Measurements from ENCODE around the gene SENP3. TPM values are rescaled to one million over a fixed set of nuclear protein-coding genes. Genes with fewer than 3 reads are reported as not detected.

SENP3 gene
- total and polyA plus RNA-seq, 2 donors (not counting 3 experiments of a cell fraction or from before 2014, with no cell fraction given) = 63.4 to 96.5 TPM

- POLR2A ChIA-PET = interaction anchor here (0.6 to 1.6 kb wide), 4 partner anchors 10 to 107 kb away, joined by 3 to 6 read pairs (median 4); partner anchors contain the start of genes SOX15 and TP53
- dilution Hi-C loops (cut with MboI; ENCODE audit: extremely low pct_ligation_motif_present, low sequenced_read_pairs) (no loop called here), intact Hi-C loops (cut with micrococcal nuclease) (no loop called here)
- Histone ChIP-seq H3K9me1 (replicated peaks; ENCODE audit: control insufficient read depth, extremely low read depth, insufficient read depth, low read length) (no peaks in the 10 kb centered on the region), H3K79me2 (ENCODE audit: control insufficient read depth, insufficient read depth, low read length) (peaks cover 43% of the 10 kb centered on the region), H3K27ac (ENCODE audit: insufficient read depth, low read depth, low read length) (peak overlapping the region; percentile 42), H3K9ac (replicated peaks; ENCODE audit: extremely low read depth, insufficient read depth, low read length) (no peak overlapping the region), H4K20me1 (replicated peaks; ENCODE audit: control insufficient read depth, extremely low read depth, insufficient read depth, low read length) (peaks cover 5% of the 10 kb centered on the region), H2AFZ (ENCODE audit: low read depth, low read length) (no peak overlapping the region), H3K36me3 (ENCODE audit: control insufficient read depth in 2 of 2, extremely low read depth in 1 of 2, insufficient read depth in 2 of 2, low read length in 2 of 2) (peaks cover 24 to 37% of the 10 kb centered on the region in 2 experiments), H3K27me3 (ENCODE audit: control insufficient read depth in 2 of 2, insufficient read depth in 2 of 2, low read length in 2 of 2) (no peaks in the 10 kb centered on the region), H3K9me3 (replicated peaks; ENCODE audit: control insufficient read depth, insufficient read depth, low read length) (no peaks in the 10 kb centered on the region), H3K4me2 (ENCODE audit: insufficient read depth, low read length) (no peak overlapping the region), H3K4me1 (ENCODE audit: control insufficient read depth, extremely low read depth, insufficient read depth, low read length) (peaks cover 60% of the 10 kb centered on the region), H3K4me3 (replicated peaks in 1 of 3; ENCODE audit: insufficient read depth in 1 of 3, low read depth in 1 of 3, low read length in 3 of 3) (no peak overlapping the region)
- CTCF ChIA-PET = interaction anchor here (0.6 to 4.8 kb wide), 6 partner anchors 10 to 564 kb away, joined by 3 to 48 read pairs (median 4); partner anchors contain the start of genes SOX15 and TP53
- FAIRE-seq (no peak), DNase-seq (ENCODE audit: low read depth, low spot score) (no peak)
- no TSS peak for BruUV-seq (replicated peaks)
- TF ChIP-seq POLR2AphosphoS5 (IDR thresholded peaks at IDR 0.05; ENCODE audit: insufficient read depth, low read depth, low read length) (peak; percentile 14), MYC (IDR thresholded peaks at IDR 0.05; ENCODE audit: low read depth, low read length) (no peak), EZH2 (IDR thresholded peaks at IDR 0.05; ENCODE audit: borderline replicate concordance, low read depth, low read length, severe bottlenecking) (no peak), MAX (IDR thresholded peaks at IDR 0.05; ENCODE audit: insufficient read depth, insufficient read length) (no peak)
Observed at GRCh38 chr17:7579834-7580603, 18.3 kb downstream of the SENP3 start.
